ENCODE data around the gene FOXJ1.

Gene FOXJ1

DNA sequence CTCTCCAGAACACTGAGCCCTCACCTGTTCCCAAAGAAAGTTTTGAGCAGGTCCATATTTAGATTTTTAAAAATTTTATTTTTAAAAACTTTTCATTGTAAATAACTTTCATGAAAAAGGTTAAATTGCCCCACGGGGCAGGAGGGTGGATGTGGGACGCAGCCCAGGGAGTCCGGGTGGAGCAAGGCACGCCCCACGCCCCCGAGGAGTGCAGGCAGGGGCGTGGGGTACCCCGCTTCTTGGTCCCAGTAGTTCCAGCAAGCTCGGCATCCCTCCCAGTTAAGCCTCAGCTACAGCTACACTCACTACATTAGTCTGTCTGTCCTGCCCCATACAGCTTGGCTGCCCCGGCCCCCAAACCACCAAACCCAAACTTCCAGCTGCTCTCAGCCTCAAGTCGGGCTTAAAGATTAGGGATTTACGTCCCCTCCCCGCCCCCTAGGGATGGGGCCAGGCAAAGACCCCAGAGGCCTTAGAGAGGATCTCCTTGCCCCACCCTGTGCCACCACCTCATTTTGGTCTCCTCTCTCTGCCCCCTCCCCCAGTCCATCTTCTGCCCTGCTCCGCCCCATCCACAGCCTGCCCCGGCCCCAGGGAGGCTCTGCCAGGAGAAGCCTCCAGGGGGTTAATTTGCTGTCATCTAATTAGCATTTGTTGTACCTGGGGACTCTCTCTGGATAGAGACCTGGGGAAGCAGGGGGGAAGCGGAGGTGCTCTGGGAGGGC, 4.6 kb downstream of the FOXJ1 start:
- H3K27ac ChIP-seq: no peak overlapping the region
- POLR2A ChIA-PET (ENCODE audit: low non-redundant PET): no interaction called here
- DNase-seq (ENCODE audit: low spot score): no peak
- TF ChIP-seq, protein P1, sequence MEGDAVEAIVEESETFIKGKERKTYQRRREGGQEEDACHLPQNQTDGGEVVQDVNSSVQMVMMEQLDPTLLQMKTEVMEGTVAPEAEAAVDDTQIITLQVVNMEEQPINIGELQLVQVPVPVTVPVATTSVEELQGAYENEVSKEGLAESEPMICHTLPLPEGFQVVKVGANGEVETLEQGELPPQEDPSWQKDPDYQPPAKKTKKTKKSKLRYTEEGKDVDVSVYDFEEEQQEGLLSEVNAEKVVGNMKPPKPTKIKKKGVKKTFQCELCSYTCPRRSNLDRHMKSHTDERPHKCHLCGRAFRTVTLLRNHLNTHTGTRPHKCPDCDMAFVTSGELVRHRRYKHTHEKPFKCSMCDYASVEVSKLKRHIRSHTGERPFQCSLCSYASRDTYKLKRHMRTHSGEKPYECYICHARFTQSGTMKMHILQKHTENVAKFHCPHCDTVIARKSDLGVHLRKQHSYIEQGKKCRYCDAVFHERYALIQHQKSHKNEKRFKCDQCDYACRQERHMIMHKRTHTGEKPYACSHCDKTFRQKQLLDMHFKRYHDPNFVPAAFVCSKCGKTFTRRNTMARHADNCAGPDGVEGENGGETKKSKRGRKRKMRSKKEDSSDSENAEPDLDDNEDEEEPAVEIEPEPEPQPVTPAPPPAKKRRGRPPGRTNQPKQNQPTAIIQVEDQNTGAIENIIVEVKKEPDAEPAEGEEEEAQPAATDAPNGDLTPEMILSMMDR (conservative IDR thresholded peaks at IDR 0.05; ENCODE audit: low read depth): no peak
- CTCF ChIA-PET: no interaction called here

DNA sequence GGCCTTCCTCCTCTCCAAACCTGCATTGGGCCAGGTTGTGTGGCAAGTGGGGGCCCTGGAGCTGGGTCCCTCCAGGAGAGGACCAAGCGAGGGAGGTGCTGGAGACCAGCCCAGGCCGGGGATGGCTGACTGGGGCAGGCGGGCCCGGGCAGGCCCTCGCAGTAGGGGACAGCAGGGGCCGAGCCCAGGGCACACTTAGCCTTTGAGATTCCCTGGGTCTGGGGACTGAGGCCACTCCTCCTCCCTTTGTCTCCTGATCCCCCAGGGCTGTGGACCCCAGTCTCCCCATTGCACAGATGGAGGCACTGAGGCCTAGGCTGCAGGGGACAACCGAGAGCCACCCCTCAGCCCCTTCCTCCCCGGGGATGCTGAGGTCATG, 5.2 kb downstream of the FOXJ1 start:
- ChIA-PET POLR2A (ENCODE audit: low non-redundant PET) (no interaction called here), CTCF (no interaction called here)
- H3K27ac ChIP-seq: no peak overlapping the region
- TF ChIP-seq, protein P1 (conservative IDR thresholded peaks at IDR 0.05; ENCODE audit: low read depth): no peak
- DNase-seq (ENCODE audit: low spot score): no peak

DNA sequence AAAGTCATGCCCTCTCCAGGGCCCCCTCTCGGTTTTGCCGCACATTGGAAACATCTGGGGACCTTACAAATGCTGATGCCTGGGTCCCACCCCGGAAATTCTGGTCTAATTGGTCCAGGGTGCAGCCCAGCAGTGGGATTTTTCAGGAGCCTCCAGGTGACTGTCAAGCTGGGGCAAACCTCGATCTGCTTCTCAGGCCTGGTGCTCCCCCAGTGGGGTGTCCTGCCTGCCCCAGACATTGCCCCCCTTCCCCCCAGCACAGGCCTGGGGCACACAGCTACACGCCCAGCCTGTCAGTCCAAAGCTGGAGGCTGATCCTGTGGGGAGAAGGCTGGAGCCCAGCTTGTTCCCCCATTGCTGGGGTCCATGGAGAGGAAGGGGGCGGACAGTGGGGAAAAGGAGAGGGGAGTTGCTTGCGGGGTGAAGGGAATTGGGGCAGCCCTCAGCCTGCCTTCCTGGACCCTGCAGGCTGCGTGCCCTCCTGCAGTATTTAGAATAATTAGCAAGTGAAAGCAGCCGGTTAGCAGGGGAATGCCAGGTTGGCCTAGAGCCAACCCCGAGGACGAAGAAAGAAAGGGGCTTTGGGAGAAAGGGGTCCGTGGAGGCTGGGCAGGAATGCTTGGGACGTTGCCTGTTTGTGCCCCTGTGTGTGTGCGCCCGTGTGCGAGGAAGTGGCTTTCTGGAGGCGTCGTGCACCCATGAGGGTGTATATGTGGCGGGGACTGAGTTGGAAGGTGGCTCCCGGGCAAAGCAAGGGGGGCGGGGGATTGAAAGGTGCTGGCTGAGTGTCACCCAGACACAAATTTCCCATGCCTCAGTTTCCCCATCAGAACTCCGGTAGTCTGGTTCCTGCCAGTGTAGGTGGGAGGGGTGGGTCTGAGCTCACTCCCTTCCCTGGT, 5.9 kb downstream of the FOXJ1 start:
- CTCF ChIA-PET: interaction anchor here (0.6 kb wide), 1 partner anchor 14 kb away, joined by 4 read pairs; no protein-coding TSS in a partner anchor
- no peak for DNase-seq (ENCODE audit: low spot score)
- TF ChIP-seq, protein P1 (conservative IDR thresholded peaks at IDR 0.05; ENCODE audit: low read depth): no peak
- POLR2A ChIA-PET (ENCODE audit: low non-redundant PET): no interaction called here
- no peak overlapping the region for H3K27ac ChIP-seq

DNA sequence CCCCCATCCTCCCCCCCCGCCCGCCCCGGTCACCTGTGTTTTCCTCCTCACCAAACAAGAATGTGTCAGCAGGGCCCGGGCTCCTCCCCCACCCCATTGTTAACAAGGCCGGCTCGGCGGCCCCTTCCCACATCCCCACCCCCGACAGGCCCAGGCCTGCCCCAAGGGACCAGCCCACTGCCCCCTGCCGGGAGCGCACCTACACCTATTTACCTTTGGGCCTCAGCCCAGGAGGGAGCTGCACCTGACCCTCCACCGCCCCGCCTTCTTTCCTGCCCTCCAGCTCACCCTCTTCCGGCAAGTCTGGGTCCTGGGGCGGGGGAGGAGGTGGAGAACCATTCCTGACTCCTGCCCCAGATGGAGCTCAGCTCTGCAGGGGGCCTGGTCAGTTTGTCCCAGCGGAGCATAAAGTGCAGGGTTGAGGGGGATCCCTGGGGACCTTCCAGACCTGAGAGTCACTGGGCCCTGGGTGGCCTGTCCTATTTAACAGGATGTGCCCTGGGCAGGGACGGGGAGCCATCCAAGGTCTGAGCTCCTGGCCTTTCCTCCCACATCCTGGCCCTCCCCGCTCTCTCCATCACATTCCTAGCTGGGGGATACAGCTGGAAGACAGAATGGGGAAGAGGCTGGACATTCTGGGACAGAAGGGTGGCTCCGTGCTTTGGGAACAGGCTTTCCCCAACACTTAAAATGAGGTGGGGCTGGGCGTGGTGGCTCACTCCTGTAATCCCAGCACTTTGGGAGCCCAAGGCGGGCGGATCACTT, 8.3 kb downstream of the FOXJ1 start:
- TF ChIP-seq, protein P1 (conservative IDR thresholded peaks at IDR 0.05; ENCODE audit: low read depth): no peak
- ChIA-PET CTCF (interaction anchor here (0.6 to 1.6 kb wide), 4 partner anchors 11 to 320 kb away, joined by 3 to 6 read pairs (median 4); no protein-coding TSS in a partner anchor), POLR2A (ENCODE audit: low non-redundant PET) (interaction anchor here (0.6 kb wide), 1 partner anchor 360 kb away, joined by 3 read pairs; no protein-coding TSS in a partner anchor)
- H3K27ac ChIP-seq: no peak overlapping the region
- DNase-seq (ENCODE audit: low spot score): peak; percentile 60

DNA sequence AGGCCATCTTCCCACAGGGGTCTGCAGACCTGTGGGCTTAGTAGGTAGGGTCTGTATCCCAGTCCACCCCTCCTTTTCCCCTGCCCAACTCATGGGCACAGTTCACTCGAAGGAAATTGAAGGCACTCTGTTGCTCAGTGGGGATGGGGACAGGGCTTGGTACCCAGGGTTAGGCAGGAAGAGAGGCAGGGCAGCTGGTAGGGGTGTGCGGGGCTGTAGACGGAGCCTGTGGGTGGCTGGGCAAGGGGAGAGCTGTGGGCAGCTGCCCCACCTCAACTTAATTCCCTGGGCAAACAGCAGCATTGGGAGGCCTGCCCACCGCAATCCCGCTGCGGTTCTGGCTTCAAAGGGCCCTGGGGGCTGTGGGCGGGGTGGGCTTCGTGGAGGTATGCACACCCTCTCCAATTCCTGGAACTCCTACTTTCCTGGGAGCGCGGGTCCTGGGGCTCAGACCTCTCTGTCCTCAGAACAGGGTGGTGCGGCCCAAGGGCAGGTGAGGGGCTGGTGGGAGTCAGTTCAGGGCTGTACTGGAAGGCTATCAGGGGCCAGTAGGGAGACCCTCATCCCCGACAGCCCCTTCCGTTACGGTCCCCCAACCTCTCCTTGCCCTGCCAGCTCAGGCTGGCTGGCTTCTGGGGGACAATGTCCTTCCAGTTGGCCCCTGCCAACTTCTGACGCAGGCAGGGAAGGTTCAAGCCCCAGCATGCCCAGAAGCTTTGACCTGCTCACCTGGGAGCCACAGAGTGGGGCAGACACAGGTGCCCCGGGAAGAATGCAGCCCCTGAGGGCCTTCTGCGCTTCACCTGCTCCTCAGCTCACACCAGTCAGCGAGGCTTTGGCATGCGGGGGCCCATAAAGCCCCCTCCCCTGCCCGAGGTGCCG, 9.1 kb downstream of the FOXJ1 start:
- TF ChIP-seq, protein P1 (conservative IDR thresholded peaks at IDR 0.05; ENCODE audit: low read depth): no peak
- no peak overlapping the region for H3K27ac ChIP-seq
- CTCF ChIA-PET: interaction anchor here (1.2 to 1.6 kb wide), 2 partner anchors 10 to 148 kb away, joined by 4 to 6 read pairs; no protein-coding TSS in a partner anchor

More for the DNA sequence above, 9.1 kb downstream of the FOXJ1 start:
- peak; percentile 60 for DNase-seq (ENCODE audit: low spot score)
- POLR2A ChIA-PET (ENCODE audit: low non-redundant PET): no interaction called here
